CD14-positive monocyte (primary cell): ENCODE measurements around the gene MAIP1. TPM values are rescaled to one million over a fixed set of nuclear protein-coding genes. Genes with fewer than 3 reads are reported as not detected.

Experiments
- DNase-seq, 3 donors: peaks; one replicate each; pipeline ENCODE4 v3.0.0-alpha.2; 2011 to 2022
- H2AFZ ChIP-seq: 2 replicates; pipeline ENCODE4 v1.6.0; 2012; ENCODE audit warnings: mild to moderate bottlenecking, low read depth, low read length, inconsistent platforms; ENCODE audit not compliant: insufficient read depth, poor library complexity, severe bottlenecking
- H3K27ac ChIP-seq, 2 donors: 1 replicate in 1 of 2; 2 replicates in 1 of 2; pipeline ENCODE4 v1.5.1; 2012 to 2013; ENCODE audit warnings: low read length in 2 of 2, control low read depth in 1 of 2, inconsistent platforms in 1 of 2, low read depth in 1 of 2, mild to moderate bottlenecking in 1 of 2
- H3K27me3 ChIP-seq, 2 donors: one replicate each; pipeline versions ENCODE4 v1.6.0 to v1.6.1; 2011 to 2013; ENCODE audit warnings: low read length in 2 of 2; ENCODE audit not compliant: control insufficient read depth in 2 of 2, insufficient read depth in 2 of 2
- H3K36me3 ChIP-seq, 2 donors: replicated peaks in 1 of 2; 1 replicate in 1 of 2; 2 replicates in 1 of 2; pipeline versions ENCODE4 v1.5.1 to v1.6.1; 2012 to 2013; ENCODE audit warnings: low read length in 2 of 2, control low read depth in 1 of 2, inconsistent platforms in 1 of 2, mild to moderate bottlenecking in 1 of 2; ENCODE audit not compliant: insufficient read depth in 2 of 2, control insufficient read depth in 1 of 2
- H3K4me1 ChIP-seq, 2 donors: 1 replicate in 1 of 2; 2 replicates in 1 of 2; pipeline versions ENCODE4 v1.5.1 to v1.6.1; 2012 to 2013; ENCODE audit warnings: low read length in 2 of 2, control low read depth in 1 of 2, inconsistent platforms in 1 of 2, mild to moderate bottlenecking in 1 of 2, moderate library complexity in 1 of 2; ENCODE audit not compliant: insufficient read depth in 2 of 2, control insufficient read depth in 1 of 2
- H3K4me2 ChIP-seq: replicated peaks from 2 replicates; pipeline ENCODE3; 2012; ENCODE audit warnings: low read length, moderate library complexity, mild to moderate bottlenecking; ENCODE audit not compliant: poor library complexity, severe bottlenecking; ENCODE audit errors: extremely low read depth
- H3K4me3 ChIP-seq, 3 experiments: fragments of 200-600 bp in 1 of 3; sonication (generic) in 1 of 3; replicated peaks in 1 of 3; 1 replicate in 2 of 3; 2 replicates in 1 of 3; pipeline ENCODE4 v1.5.1; 2011 to 2013; ENCODE audit warnings: low read length in 3 of 3, mild to moderate bottlenecking in 3 of 3, control low read depth in 2 of 3, low read depth in 2 of 3, inconsistent platforms in 1 of 3, moderate library complexity in 1 of 3
- H3K79me2 ChIP-seq: 2 replicates; pipeline ENCODE4 v1.6.0; 2012; ENCODE audit warnings: mild to moderate bottlenecking, control low read depth, inconsistent platforms, low read length, moderate library complexity; ENCODE audit not compliant: insufficient read depth
- H3K9ac ChIP-seq: 2 replicates; pipeline ENCODE4 v1.6.0; 2017; ENCODE audit warnings: low read length, mild to moderate bottlenecking; ENCODE audit not compliant: insufficient read depth, poor library complexity, severe bottlenecking
- H3K9me3 ChIP-seq, 2 donors: replicated peaks in 1 of 2; 1 replicate in 1 of 2; 2 replicates in 1 of 2; pipeline versions ENCODE4 v1.5.1 to v1.6.1; 2012 to 2013; ENCODE audit warnings: low read length in 2 of 2, control low read depth in 1 of 2; ENCODE audit not compliant: control insufficient read depth in 1 of 2, insufficient read depth in 1 of 2
- H4K20me1 ChIP-seq: 2 replicates; pipeline ENCODE4 v1.6.0; 2012; ENCODE audit warnings: mild to moderate bottlenecking, low read length, control low read depth, moderate library complexity; ENCODE audit not compliant: insufficient read depth
- H3K27ac Mint-ChIP-seq, 7 donors: one replicate each; pipeline ENCODE4 v1.8.0; 2020; ENCODE audit warnings: mild to moderate bottlenecking in 7 of 7, mixed read lengths in 7 of 7, moderate library complexity in 6 of 7, inconsistent platforms in 2 of 7
- H3K27me3 Mint-ChIP-seq, 3 donors: one replicate each; pipeline ENCODE4 v1.8.0; 2021 to 2022; ENCODE audit warnings: low read depth in 3 of 3, mild to moderate bottlenecking in 3 of 3, mixed read lengths in 3 of 3, moderate library complexity in 3 of 3, inconsistent platforms in 1 of 3
- H3K36me3 Mint-ChIP-seq, 2 donors: one replicate each; pipeline ENCODE4 v1.8.0; 2020; ENCODE audit warnings: mixed read lengths in 2 of 2, inconsistent platforms in 1 of 2, mild to moderate bottlenecking in 1 of 2
- H3K4me1 Mint-ChIP-seq: one replicate; pipeline ENCODE4 v1.8.0; 2020; ENCODE audit warnings: mild to moderate bottlenecking, mixed read lengths
- H3K4me3 Mint-ChIP-seq, 2 donors: one replicate each; pipeline ENCODE4 v1.8.0; 2020; ENCODE audit warnings: mild to moderate bottlenecking in 2 of 2, mixed read lengths in 2 of 2, moderate library complexity in 1 of 2
- H3K9me3 Mint-ChIP-seq, 7 donors: one replicate each; pipeline ENCODE4 v1.8.0; 2020 to 2022; ENCODE audit warnings: mixed read lengths in 7 of 7, mild to moderate bottlenecking in 6 of 7, moderate library complexity in 6 of 7, inconsistent platforms in 2 of 7
- WGBS: methylation state at CpG from one replicate; pipeline ENCODE4 v1.1.5; 2013; ENCODE audit warnings: missing lambda C conversion rate; ENCODE audit not compliant: insufficient coverage; 5-methylcytosine and 5-hydroxymethylcytosine counted together
- intact Hi-C, 2 donors: fragments of 100-400 bp; cut with micrococcal nuclease; formaldehyde crosslinking; loops; one replicate each; pipeline versions ENCODE4 v1.15.0 to v1.15.1; 2023
- polyA plus RNA-seq, 3 donors: library from polyadenylated mRNA; depleted of rRNA in 1 of 3; unstranded in 2 of 3; stranded (reverse) in 1 of 3; fragments of 300-500 nt in 2 of 3; fragments of >200 nt in 1 of 3; fragmentation: Illumina TruSeq in 2 of 3; gene quantifications; 1 replicate in 2 of 3; 2 replicates in 1 of 3; pipeline ENCODE4 v1.2.3, GENCODE V29; 2012 to 2021
- TF ChIP-seq, protein P1 (sequence below): fragments of 200-600 bp; IDR thresholded peaks from one replicate; pipeline ENCODE4 v1.8.0; 2022; ENCODE audit warnings: antibody characterized with exemption, mild to moderate bottlenecking

Gene MAIP1
- polyA plus RNA-seq, 3 donors = 2.6 to 13.3 (median 7.6) TPM

DNA sequence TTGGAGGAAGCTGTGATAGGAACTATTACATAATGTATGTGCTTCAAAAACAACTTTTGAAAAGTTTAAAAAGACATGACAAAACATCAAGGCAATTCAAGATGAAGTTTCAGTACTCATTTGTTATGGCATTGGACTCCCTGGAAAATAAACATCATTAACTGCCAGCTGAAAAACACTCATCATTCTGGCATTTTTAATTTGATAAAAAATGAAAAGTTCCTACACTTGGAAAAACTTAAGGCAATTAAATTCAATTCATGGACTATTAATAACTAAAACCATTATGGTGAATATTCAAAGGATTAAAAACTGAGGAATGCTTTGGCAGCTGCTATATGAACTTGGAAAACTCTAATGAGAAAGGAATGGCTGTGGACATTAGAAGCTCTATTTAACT is 8.5 kb upstream of the MAIP1 start:
- peak overlapping the region; percentile 17 for H3K9ac ChIP-seq
- H3K4me2 ChIP-seq = peak overlapping the region; percentile 3
- no peak overlapping the region for H2AFZ ChIP-seq
- Mint-ChIP-seq H3K27me3 (no peaks in the 10 kb centered on the region), H3K4me3 (no peak overlapping the region), H3K27ac (peak overlapping the region in 1 of 7 donors; percentile 7), H3K4me1 (peaks cover 16% of the 10 kb centered on the region), H3K36me3 (peaks cover 48 to 69% of the 10 kb centered on the region in 2 donors), H3K9me3 (no peaks in the 10 kb centered on the region)
- peak overlapping the region in 1 of 2 donors; percentile 3 for H3K27ac ChIP-seq
- peaks cover 12% of the 10 kb centered on the region for H3K79me2 ChIP-seq
- no peaks in the 10 kb centered on the region for H3K27me3 ChIP-seq
- intact Hi-C loops = no loop called here
- no peak for DNase-seq
- H3K36me3 ChIP-seq = peaks cover 48 to 83% of the 10 kb centered on the region in 2 donors
- no peaks in the 10 kb centered on the region for H4K20me1 ChIP-seq
- TF ChIP-seq, protein P1, sequence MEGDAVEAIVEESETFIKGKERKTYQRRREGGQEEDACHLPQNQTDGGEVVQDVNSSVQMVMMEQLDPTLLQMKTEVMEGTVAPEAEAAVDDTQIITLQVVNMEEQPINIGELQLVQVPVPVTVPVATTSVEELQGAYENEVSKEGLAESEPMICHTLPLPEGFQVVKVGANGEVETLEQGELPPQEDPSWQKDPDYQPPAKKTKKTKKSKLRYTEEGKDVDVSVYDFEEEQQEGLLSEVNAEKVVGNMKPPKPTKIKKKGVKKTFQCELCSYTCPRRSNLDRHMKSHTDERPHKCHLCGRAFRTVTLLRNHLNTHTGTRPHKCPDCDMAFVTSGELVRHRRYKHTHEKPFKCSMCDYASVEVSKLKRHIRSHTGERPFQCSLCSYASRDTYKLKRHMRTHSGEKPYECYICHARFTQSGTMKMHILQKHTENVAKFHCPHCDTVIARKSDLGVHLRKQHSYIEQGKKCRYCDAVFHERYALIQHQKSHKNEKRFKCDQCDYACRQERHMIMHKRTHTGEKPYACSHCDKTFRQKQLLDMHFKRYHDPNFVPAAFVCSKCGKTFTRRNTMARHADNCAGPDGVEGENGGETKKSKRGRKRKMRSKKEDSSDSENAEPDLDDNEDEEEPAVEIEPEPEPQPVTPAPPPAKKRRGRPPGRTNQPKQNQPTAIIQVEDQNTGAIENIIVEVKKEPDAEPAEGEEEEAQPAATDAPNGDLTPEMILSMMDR = no peak
- no peaks in the 10 kb centered on the region for H3K9me3 ChIP-seq
- H3K4me3 ChIP-seq = no peak overlapping the region
- peaks cover 0 to 8% of the 10 kb centered on the region in 2 donors for H3K4me1 ChIP-seq

GRCh38 chr2:199950396-199950795 is 5.0 kb upstream of the MAIP1 start:
- WGBS = 94% methylated on average over 5 of the region's 5 CpGs
- TF ChIP-seq, protein P1 = no peak
- Mint-ChIP-seq H3K9me3 (no peaks in the 10 kb centered on the region), H3K27ac (peak overlapping the region in 1 of 7 donors; percentile 66), H3K4me3 (no peak overlapping the region), H3K4me1 (peaks cover 35% of the 10 kb centered on the region), H3K27me3 (no peaks in the 10 kb centered on the region), H3K36me3 (peaks cover 28 to 39% of the 10 kb centered on the region in 2 donors)
- Histone ChIP-seq H3K4me3 (no peak overlapping the region), H3K9ac (no peak overlapping the region), H3K9me3 (no peaks in the 10 kb centered on the region), H3K36me3 (peaks cover 39 to 51% of the 10 kb centered on the region in 2 donors), H3K4me2 (no peak overlapping the region), H3K79me2 (peaks cover 42% of the 10 kb centered on the region), H3K27me3 (no peaks in the 10 kb centered on the region), H4K20me1 (no peaks in the 10 kb centered on the region), H3K4me1 (peaks cover 11 to 25% of the 10 kb centered on the region in 2 donors), H2AFZ (no peak overlapping the region), H3K27ac (no peak overlapping the region)
- DNase-seq = no peak
- intact Hi-C loops = no loop called here
